Measurements from ENCODE around the gene CTNND2. TPM values are rescaled to one million over a fixed set of nuclear protein-coding genes. Genes with fewer than 3 reads are reported as not detected.

The CTNND2 gene
- total RNA-seq, 1 donor from 2014 or later = not detected

DNA sequence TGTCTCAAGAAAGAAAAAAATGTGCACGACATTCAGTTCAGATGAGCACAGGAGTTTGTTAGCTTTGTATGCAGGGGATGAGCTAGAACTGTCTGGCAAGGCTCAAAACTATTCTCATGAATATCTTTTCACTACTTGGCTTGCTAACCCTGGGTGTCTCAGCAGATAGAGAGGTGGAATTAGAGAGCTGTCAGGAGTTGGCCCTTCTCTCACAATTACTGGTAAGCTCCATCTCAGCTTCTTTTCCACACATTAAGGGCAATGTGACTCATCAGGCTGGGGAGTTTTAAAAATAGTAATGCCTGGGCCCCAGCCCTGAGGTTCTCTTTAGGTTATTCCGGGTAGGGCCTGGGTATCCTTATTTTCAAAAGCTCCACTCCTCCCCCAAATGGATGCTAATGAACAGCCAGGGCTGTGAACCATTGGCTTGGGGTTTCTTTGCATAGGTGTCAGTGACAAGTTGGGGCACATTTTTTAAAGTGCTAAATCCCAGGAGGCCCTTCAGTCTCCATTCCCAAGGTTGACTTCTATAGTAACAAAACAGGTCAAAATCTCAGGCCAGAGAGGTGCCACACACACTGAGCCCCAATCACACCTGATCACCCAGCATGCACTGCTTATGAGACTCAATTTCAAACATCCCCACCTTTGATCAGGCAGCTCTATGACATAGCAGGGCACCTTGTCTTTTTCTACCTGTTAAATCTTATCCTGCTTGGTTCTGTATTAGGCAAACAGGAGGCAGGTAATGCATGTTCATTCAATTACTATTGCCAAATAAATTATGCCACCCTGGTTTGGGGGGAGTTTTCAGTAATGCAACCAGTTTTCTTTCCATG, 903.5 kb downstream of the CTNND2 start:
- intact Hi-C loops (cut with micrococcal nuclease) = no loop called here

DNA sequence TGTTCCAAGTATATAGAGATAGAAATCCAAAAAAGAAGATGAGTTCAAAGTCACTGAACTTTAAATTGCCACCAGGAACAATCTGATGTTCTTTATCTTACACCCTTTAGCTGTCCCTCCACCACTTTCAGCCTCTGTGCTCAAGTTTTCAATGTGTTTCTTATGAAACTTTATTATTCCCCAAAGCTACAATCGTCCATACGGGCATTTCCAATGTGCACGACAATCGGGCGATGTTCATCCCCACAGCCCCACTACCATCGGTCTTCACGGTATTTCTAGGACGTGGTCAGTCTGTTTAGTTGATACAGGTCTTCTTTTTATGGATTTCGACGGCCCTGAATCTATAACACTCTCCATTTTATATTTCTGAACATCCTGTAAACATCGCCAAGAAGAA, 904.5 kb downstream of the CTNND2 start:
- intact Hi-C loops (cut with micrococcal nuclease) = no loop called here

DNA sequence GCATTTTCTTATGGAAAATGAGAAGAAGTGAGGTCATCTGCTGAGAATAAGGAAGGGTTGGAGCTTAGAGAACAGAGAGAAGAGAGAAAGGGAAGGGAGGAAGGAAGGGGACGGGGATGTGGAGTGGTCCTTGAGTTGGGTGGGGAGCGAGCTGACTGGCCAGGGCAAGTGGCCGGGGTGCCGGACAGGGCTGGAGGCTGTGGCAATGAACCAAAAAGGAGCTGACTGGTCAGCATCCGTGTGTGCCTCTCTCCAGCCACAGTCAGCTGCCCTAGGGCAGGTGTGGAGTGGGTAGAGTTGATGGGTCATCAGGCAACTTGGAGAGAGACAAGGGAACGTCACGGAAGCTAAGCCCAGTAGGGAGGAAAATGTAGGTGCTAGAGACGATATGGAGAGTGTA, 908.4 kb downstream of the CTNND2 start:
- intact Hi-C loops (cut with micrococcal nuclease) = no loop called here

GRCh38 chr5:10994091-10994986, 909.9 kb downstream of the CTNND2 start:
- intact Hi-C loops (cut with micrococcal nuclease) = no loop called here

GRCh38 chr5:10990634-10991033, 913.6 kb downstream of the CTNND2 start:
- intact Hi-C loops (cut with micrococcal nuclease) = no loop called here

GRCh38 chr5:10989577-10990263, 914.5 kb downstream of the CTNND2 start:
- intact Hi-C loops (cut with micrococcal nuclease) = loop anchor here (2.0 kb wide), 1 partner anchor 1033 kb away; no protein-coding TSS in a partner anchor

GRCh38 chr5:10988622-10989021, 915.6 kb downstream of the CTNND2 start:
- intact Hi-C loops (cut with micrococcal nuclease) = loop anchor here (2.0 kb wide), 1 partner anchor 1034 kb away; no protein-coding TSS in a partner anchor

- intact Hi-C loops (cut with micrococcal nuclease) = loop anchor here (2.0 kb wide), 1 partner anchor 1035 kb away; no protein-coding TSS in a partner anchor
These were observed 916.2 kb downstream of the CTNND2 start for GRCh38 chr5:10987925-10988504.

GRCh38 chr5:10987276-10987924, 916.8 kb downstream of the CTNND2 start:
- intact Hi-C loops (cut with micrococcal nuclease) = no loop called here

GRCh38 chr5:10985721-10986110, 918.5 kb downstream of the CTNND2 start:
- intact Hi-C loops (cut with micrococcal nuclease) = no loop called here

GRCh38 chr5:10985091-10985720, 919.0 kb downstream of the CTNND2 start:
- intact Hi-C loops (cut with micrococcal nuclease) = no loop called here

- intact Hi-C loops (cut with micrococcal nuclease) = no loop called here
These were observed 920.1 kb downstream of the CTNND2 start for GRCh38 chr5:10984021-10984715.

GRCh38 chr5:10982626-10983025, 921.6 kb downstream of the CTNND2 start:
- intact Hi-C loops (cut with micrococcal nuclease) = no loop called here

GRCh38 chr5:10981932-10982331, 922.3 kb downstream of the CTNND2 start:
- intact Hi-C loops (cut with micrococcal nuclease) = no loop called here

GRCh38 chr5:10977011-10977410, 927.2 kb downstream of the CTNND2 start:
- intact Hi-C loops (cut with micrococcal nuclease) = loop anchor here (2.0 kb wide), 1 partner anchor 114 kb away; no protein-coding TSS in a partner anchor

GRCh38 chr5:10975945-10976344, 928.3 kb downstream of the CTNND2 start:
- intact Hi-C loops (cut with micrococcal nuclease) = loop anchor here (2.0 kb wide), 1 partner anchor 113 kb away; no protein-coding TSS in a partner anchor

DNA sequence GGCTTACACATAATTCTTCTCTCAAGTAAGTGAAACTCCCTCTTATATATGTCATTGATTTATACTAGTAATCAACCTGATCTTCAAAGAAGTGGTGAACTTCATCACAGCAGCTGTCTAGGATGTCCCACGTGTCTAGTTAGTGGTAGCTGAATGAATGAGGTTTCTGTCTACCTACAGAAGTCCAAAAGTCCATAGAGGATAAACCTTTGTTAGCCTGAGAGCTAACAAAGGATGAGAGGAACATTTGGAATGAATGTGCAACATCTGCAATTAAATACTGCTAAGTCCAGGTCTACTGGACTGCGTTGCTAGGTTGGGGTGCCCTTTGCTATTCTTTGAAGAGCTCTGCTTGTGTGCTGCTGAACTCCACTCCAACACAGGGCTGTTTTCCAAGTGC, 929.4 kb downstream of the CTNND2 start:
- intact Hi-C loops (cut with micrococcal nuclease) = no loop called here

DNA sequence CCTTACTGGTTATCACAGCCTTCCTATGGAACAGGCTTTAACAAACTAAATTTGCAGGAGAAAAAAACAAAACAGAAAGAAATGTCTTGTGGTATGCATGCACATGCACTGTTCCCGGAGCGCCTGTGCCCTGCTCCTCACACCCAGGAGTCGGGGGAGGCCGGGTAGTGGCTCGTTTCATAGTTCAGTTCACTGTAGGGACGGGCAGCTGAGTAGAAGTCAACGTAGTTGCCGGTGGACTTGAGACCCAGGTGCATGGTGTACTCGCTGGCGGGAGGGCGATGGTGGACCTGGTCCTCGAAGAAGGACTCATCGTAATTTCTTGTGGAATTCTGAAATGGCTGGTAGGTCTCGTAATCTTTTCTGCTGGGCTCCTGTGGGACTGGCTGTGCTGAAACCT, 930.9 kb downstream of the CTNND2 start:
- intact Hi-C loops (cut with micrococcal nuclease) = no loop called here

- intact Hi-C loops (cut with micrococcal nuclease) = no loop called here
These were observed 934.5 kb downstream of the CTNND2 start for GRCh38 chr5:10969684-10970180.

Measured in T-helper 1 cell treated with Interleukin-12 subunit alpha and Interleukin-12 subunit beta and Interleukin-4 antibody, amounts not matched to agents 30 ng/mL and 1 ng/mL, for 36 hours (primary cell).